ENCODE data around the gene SMAD9.

Gene SMAD9

DNA sequence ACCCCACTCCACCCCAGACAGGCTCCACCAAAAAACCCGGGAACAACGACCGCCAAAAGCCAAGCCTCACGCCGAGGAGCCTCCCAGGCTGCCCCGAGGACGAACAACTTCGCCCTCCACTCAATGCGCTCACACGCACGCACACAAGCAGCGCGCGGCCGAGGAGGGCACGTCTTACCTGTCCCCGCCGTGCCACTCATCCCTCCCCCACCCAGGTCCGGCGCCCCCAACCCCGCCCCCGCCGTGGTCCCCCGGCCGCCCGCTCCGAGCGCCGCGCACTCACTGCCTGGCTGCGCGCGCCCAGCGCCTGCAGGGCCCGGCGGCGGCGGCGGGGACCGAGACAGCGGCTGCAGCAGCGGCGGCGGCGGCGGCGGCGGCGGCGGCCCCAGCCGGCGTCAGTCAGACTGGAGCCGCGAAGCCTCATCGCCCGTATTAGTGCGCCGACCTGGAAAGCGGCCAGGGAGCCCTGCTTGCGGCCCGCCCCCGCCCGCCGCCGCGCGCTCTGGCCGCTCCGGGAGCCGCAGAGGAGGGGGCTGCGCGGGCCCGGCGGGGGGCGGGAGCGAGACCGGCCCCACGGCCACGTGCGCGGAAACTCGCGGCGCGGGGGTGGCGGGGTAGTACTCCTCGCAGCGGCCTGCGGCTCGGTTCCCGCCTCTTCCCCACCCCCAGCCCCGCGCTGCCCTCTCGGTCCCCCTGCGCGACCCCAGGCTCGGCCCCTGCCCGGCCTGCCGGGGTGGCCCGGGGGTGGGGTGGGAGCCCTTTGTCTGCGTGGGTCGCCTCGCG, at the start of gene SMAD9:
Gene SMAD9 (minus strand): TSS at position 406 of the 783 bp plus-strand sequence. CDS start 40,549 bp downstream, outside the sequence.
- no peak for DNase-seq (ENCODE audit: low spot score)

DNA sequence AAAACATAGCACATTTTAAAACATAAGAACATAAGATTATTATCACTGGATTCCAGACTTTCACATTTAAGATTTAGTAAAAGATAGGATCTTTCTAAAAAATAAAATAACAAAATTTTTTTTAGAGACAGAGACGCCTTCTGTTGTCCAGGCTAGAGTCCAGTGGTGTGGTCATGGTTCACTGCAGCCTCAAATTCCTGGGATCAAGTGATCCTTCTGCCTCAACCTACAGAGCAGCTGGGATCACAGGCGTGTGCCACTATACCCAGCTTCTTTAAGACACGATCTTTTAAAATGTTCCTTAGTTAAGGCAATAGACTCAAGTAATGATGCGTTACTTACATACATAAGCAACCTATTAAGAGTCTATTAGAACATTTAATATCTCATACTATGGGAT, 46.4 kb upstream of the SMAD9 start:
- no peak for DNase-seq (ENCODE audit: low spot score)

DNA sequence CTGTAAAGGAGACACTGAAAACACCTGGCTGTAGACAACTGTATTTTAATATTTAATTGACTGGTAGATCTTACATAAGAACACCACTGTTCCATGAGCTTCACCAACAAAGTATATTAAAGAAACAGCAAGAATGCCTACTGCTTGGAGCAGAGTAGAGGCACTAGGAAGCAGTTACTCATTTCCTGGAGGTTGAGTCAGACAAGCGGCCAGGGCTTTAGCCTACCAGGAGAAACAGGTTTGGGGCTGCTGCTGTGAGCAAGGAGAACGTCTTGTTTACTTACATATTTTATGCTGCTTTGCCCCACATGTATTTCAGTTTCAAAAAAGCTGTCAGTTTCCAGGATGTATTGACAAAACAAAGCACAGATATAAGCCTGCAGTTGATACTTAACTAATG, 45.7 kb upstream of the SMAD9 start:
- no peak for DNase-seq (ENCODE audit: low spot score)

DNA sequence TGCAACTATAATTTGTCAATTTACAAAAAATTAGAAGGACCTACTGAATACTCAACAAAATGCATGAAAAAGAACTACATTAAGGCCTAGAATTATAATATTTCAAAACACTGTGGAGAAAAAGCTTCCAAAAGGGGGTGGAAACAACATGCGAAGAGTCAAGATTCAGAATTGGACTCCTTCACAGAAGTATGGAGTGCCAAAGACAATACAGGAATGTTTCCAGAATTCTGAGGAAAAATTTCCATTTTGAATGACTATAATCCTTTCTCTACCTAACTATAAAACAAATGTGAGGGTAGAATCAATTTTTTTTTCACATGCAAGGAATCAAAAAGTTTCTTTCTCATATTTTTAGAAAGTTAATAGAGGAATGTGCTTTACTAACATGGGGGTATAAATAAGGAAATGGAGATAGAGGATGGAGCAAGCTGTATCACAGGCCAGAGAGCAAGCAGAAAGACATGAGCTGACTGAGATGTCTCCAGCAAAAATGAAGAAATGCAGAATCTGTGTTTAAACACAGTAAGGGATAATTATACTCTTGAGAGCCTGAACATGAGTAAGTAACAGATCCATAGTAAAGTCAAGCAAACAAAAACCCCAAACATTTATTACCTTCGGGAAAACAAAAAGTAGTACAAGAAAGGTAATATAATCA, 39.5 kb upstream of the SMAD9 start:
- no peak for DNase-seq (ENCODE audit: low spot score)

DNA sequence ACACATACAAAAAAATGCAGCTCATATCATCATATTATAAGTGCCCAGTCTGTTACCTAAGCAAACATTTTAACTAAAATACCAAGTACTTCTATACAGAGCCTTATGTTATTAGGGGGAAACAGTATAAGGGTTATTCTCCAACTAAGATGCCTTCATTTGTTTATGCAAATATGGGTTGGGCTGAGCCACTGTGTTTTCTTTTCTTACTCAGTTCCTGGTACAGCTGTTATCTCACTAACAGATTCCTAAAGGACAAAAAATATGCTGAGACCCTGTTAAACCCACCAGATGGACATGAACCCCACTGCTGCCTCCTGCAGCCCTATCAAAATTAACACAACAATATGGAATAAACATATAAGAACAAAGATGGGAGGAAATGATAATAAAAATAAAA, 34.5 kb upstream of the SMAD9 start:
- no peak for DNase-seq (ENCODE audit: low spot score)

DNA sequence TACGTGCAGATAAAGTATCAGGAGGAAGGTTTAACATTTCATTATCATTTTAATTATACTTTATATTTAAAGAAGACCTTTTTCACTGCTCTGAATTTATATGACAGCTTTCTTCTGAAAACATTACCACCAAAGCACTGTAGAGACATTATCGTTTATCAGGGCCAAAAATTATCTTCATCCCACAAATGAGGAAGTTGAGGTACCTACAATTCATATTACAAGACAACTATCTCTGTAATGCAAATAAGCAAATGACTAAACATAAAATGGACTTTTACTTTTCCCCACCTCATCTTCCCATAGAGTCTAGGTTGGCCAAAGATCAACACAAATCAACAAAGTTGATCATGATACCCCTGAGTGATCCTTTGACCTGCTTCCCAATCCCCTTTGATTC, 30.9 kb upstream of the SMAD9 start:
- no peak for DNase-seq (ENCODE audit: low spot score)

DNA sequence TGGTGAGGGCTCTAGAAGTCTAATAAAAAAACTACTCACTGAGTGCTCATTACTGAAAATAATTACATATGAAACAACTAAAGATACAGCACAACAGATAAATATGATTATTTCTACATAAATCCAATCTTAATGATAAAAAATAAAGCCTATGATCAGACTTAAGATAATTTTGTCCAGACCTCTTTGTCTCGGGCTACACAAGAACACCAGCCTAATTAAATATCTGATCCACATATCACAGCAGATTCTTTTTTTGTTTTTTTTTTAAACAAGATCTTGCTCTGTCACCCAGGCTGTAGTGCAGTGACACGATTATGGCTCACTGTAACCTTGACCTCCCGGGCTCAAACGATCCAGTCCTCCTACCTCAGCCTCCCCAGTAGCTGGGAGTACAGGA, 30.3 kb upstream of the SMAD9 start:
- no peak for DNase-seq (ENCODE audit: low spot score)

DNA sequence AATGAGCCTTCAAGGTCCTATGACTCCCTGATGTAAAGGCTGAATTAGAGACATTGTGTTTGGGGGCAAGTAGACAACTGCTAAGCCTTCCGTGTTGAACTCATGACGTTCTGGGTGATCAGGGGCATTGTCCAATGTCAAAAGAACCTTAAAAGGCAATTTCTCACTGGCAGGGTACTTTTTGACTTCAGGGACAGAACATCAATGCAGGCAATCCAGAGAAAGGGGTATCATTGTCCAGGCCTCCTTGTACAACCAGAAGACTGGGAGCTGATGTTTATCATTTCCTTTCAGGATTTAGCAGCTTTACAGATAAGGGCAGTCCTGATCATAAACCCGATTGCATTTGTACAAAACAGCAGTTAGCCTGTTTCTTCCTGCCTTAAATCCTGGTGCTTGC, 25.0 kb upstream of the SMAD9 start:
- no peak for DNase-seq (ENCODE audit: low spot score)

DNA sequence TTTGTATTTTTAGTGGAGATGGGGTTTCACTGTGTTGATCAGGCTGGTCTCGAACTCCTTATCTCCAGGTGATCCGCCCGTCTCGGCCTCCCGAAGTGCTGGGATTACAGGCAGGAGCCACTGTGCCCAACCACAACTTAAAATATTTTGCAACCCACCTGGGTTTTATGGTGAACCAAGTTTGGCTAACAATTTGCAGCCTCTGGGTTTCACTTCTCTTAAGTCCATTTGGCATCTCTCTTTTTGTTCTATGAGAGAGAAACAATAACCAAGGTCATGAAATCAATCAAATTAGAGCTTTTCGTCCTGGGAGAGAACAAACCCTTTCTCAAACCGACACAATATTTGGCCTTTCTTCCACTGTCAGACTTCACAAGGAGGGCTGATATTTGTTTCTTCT, 5.6 kb upstream of the SMAD9 start:
- DNase-seq (ENCODE audit: low spot score): no peak

DNA sequence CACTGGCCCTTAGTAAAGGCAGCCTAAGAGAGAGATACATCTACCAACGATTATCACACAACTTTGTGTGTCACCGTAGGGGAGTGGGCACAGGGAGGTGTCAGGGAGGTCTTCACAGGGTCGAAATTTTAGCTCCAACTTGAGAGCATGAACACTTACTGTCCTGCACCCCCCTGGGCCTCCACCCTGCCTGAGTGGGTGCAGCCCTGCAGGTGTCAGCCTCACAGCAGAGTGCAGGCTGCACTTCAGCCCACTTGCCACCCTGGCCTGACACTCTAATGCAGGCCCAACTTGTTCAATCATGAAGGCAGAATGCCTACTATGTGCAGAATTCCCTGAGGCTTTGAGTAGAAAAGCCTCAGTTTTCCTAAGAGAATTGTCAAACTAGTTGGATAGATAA, 4.0 kb upstream of the SMAD9 start:
- DNase-seq (ENCODE audit: low spot score): no peak

DNA sequence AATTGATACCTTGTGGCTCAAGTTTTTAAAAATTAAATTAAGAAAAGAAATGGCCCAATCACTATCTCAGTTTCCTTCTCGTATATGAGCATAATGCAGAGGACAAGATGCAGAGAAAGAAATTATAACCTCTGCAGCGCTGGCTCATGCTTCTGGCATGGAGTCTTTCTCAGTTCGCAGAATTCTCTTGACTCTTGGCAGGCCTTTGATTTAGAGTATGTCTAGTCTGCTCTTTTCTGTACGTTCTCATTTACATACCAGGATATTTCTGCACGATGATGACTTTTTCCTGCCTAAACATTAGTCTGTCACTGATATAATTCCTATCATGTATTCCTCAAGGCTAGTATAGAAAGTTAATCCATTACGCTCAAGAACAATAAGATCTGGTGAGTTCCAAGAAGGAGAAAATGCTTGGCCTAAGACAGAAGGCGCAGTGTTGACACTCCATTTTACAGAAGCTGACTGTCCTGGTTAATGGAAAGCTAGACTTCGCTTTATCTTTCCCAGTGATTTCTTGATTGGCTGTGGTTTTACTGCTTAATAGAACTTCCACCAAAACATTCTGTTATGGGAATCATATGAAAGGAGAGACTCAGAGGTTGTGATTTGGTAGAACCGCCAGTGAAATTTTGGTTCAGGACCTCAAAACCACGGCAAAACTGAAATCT, 1.7 kb upstream of the SMAD9 start:
- no peak for DNase-seq (ENCODE audit: low spot score)

DNA sequence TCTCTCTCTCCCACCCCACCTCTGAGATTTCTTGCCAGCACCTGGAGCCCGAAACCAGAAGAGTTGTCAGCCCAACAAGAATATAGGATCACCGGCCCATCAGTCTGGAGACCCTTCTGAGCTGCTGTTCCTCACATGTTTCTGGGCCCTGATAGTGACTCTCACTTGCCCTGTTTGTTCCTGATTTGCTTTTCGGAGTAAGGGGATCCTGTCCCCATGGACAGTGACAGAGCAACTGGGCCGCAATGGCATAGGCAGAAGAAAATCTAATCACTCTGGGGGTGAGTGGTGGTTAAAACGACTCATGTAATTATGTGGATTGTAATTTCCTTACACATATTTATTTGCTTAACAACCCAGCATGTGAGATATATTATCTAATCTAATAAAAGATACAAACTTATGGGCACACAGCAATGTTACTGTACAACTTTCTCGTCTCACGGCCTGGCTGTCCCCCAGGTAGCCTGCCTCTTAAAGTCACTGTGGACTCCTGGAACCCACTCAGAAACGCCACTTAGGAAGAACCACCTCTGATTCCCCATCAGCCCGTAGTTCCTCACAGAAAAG, 663 bp upstream of the SMAD9 start:
- no peak for DNase-seq (ENCODE audit: low spot score)

DNA sequence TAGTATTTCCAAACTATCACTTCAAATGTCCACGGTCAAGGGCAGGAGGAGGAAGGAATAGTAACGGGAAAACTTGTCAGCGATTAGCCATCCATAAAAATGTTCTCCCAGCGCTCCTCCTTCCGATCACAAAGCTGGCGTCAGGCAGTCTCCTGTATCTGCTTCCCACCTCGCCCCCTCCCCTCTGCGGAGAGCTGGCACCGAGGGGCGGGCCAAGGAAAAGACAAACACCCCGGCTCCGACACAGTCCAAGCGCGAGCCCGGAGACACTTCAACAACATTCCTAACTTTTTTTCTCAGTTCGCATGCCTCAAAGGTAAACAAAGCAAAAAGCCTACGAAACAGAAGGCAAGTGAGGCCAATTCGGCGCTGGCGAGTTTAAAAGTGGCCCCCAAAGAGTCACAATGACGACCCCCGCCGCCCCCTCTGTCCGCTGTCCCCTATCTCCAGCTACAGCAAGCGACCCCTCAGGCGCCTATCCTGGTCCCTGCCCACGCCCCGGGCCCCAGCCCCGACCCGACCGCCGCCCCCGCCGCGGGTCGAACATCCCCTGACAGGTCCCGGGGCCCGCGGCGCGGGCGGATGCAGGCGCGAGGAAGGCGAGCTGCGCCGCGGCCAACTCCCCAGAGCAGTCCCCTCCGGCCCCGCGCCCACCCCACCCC, 736 bp downstream of the SMAD9 start:
- no peak for DNase-seq (ENCODE audit: low spot score)

DNA sequence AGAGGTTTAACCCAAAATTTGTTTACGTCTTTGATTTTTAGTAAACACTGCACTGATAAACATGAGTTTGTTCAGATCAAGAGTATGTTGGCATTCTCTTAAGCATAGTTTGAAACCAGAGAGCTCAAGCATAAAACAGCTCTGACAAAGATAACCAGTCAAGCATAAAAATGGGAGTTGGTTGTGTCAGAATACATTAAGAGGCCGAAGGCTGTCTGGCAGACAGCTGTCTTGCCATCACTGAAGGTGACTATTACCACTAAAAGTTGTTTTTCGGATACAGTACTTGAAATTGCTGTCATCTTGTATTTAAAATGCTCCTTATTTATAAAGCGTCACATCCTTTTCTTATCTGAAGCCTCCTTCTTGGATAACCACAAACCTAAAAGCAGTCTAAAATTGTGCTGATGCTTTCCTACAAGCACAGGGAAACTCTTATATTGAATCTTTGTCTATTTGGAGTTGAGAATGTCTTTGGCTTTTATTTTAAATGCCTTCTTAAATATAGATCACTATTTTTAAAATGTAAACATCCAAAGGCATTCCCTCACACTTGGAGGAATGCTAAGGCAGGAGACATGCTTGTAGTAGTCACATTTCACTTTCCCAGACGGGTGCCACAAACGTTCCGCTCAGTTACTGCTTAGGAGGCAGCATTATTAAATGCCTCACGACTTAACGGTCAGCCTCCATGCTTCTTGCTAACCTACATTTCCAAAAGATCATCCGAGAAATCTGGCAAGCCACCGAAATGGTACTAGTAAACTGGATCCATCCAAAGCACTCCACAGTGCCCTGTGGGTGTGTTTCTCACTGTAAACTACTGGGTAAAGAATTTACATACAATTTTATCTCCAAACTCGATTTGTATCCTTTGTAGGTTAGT, 1.5 kb downstream of the SMAD9 start:
- DNase-seq (ENCODE audit: low spot score): no peak

DNA sequence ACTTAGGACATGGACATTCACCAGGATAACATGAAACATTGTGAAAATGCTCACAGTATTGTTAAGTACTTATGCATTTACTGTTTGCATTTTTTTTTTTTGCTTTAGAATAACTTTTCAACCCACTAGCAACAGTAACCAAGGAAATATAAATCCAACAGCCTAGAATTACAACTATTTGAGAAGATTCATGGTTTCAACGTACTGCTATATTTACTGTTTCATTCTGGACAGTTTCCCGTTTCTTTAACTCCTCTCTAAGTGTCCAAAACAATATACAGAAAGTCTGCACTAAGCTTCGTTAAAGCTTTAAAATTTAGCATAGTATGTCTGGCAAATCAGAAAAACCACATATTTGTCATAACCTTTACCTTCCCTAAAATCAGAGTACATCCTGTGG, 2.7 kb downstream of the SMAD9 start:
- no peak for DNase-seq (ENCODE audit: low spot score)

DNA sequence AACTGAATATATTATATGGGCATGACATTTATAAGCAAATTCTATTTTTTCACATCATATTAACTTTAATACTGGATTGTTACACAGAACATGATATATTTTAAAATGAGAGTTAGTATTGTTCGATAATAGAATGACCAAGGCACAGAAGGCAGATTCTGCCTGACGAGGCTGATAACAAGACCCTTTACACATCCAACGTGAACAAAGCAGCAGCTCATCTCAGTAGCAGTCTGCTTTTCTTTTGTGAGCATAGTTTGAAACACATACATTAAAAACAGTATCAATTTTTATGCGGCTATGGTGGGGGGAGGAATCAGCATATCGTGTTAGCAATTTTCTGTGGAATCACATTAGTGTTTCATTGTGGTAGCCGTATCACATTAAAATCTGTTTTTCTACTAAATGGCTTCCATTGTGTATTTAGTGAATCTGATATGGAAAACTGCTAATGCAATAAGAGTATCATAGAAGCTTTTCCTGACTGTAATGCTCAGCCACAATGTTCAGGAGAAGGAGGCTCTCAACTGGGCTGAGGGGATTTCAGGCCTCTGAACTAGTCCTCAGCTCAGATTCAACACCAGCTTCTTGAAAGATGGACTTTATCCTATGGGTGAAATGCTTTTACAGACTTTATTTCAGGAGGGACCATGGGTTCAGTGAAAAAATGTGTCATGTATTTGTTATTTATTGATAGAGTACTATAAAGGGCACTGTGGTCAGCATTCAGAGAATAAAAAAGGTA, 4.0 kb downstream of the SMAD9 start:
- no peak for DNase-seq (ENCODE audit: low spot score)

DNA sequence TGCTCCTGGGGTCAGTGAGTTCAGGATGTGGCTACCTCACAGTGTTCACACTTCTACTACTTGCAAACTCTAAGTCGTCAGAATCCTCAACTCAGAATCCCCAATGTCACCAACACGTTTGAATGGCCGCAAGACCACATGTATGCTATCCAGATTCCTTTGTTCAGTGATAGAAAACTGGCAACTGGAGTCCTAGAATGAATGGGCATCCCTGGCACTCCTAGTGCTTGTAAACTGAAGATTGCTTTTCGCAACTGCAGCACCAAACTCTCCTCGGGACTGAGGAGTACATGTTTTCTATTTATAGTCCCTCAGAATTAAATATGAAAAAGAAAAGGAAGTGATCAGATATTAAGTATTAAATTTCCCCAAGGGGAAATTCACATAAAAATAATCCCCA, 4.9 kb downstream of the SMAD9 start:
- DNase-seq (ENCODE audit: low spot score): no peak

DNA sequence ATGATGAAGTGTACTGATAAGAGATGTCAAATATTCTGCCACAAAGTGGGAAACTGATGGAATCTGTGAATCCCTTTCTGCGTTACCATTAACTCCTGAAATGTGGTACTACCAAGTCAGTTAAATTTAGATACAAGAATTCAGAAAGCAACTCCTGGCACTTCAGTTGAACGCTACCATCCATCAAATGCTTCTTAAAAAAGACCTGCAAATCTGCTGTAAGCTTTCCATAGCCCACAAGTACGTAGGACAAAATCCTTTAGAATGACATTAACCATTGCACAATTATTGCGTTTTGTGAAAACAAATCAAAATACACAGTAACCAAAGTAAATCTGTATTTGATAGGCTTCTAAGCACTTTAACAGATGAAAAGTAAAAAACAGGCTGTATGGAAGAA, 5.4 kb downstream of the SMAD9 start:
- no peak for DNase-seq (ENCODE audit: low spot score)

DNA sequence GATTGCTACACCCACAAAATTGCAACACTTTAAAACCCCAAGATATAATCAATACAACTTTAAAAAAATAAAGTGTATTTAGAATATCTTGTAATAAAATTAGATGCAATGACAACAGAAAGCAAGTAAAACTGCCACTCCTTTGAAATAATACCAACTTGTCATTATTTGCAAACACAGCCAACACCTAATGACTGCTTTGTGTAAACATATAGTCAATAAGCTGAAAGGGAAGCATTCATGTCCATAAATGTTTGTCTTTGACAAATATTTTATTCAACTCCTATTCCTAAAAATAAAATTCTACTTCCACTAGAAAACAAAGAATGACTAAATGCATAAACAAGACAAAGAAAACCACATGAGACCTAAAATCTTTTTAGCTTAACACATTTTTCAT, 6.6 kb downstream of the SMAD9 start:
- DNase-seq (ENCODE audit: low spot score): no peak

DNA sequence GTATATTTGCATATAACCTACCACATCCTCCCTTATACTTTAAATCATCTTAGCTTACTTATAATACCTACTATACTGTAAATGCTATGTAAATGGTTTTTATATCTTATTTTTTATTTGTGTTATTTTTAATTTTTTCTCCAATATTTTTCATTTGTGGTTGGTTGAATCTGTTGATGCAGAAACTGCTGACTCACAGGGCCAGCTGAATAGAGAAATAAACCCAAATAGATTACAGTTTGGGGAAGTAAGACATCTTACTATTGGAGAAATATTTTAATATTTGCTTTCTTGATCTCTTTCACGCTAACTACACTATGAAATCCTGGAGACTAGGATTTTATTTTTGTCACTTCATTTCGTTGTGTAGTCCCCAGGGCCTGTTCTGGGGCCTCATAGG, 7.1 kb downstream of the SMAD9 start:
- DNase-seq (ENCODE audit: low spot score): no peak

DNA sequence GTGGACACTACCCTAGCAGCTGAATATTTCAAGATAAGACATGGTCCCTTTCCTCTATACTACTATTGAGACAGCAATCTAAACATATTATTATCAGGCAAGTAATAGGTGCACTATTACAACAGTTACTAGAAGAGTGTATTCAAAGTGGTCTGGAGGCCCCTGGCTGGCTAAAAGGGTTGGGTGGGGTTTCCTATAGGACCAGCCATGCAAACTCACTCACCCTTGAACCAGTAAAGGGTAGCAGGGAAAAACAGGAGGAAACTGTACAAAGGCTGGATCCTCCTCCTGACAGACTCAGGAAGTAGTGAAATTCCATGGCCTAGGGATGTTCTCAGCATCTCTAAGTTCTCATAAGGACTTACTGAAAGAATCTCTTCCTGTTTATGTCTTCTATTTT, 7.7 kb downstream of the SMAD9 start:
- no peak for DNase-seq (ENCODE audit: low spot score)
